HG03469 (cell line): ENCODE results near the gene SYCE3.

Experiments used
- ATAC-seq: cut with Tn5 transposase; IDR thresholded peaks from one replicate; pipeline ENCODE4 v1.9.1; 2021; ENCODE audit warnings: mild to moderate bottlenecking, moderate library complexity, moderate number of reproducible peaks; ENCODE audit not compliant: unreplicated experiment

The SYCE3 gene

DNA sequence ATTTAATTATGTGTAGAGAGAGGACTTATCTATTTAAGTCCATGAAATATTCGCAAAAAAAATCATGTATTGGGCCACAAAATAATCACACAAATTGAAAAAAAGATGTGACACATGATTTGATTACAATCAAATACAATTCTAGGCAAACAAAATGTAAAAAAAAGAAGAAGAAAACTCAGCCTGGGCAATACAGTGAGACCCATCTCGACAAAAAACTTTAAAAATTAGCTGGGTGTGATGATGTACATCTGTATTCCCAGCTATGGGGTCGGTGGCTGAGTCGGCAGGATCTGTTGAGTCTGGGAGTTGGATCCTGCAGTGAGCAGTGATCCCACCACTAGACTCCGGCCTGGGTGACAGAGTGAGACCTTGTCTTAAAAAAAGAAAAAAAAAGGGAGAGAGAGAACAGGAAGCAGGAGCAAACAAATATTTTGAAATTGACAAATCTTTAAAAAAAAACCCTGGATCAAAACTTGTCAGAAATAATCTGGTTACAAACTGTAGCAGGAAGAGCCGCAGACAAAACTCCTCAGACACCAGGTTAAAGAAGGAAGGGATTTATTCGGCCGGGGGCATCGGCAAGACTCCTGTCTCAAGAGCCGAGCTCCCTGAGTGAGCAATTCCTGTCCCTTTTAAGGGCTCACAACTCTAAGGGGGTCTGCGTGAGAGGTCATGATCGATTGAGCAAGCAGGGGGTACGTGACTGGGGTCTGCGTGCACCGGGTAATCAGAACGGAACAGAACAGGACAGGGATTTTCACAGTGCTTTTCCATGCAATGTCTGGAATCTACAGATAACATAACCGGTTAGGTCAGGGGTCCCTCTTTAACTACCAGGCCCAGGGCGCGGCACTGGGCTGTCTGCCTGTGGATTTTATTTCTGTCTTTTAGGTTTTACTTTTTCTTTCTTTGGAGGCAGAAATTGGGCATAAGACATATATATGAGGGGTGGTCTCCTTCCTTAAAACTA lies 29.6 kb downstream of the SYCE3 start:
- ATAC-seq: no peak

DNA sequence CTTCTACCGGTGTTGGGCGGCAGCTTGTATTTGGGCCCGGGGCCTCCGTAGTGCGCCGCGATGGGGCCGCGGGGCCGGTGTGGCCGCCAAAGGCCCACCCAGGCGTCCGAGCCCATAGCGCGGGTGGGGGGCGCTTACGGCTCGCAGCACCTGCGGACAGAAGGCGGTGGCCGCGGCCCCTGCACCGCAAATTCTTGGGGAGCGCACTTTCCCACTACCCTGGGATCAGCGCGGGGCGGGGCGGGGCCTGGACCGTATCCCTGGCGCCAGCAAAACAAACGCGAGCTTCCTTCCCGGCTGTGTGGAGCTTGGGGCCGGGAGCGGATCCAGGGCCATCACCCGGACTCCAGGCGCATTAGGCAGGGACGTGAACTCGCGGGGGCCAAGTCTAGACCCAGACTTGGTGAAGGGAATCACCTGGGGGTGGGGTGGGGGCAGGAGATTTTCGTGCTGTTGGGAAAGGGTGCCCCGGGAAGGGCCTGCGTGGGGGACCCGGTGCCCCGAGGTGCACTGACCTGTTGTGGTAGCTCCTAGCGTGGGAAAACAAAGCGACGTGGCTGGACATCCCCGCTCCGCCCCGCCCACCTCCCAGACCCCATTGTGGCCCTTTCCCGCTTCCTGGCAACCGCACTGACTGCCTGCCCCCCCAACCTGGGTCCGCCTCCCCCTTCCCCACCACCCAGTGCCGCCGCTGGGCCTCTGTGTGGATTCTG lies 30.6 kb downstream of the SYCE3 start:
- ATAC-seq: no peak

DNA sequence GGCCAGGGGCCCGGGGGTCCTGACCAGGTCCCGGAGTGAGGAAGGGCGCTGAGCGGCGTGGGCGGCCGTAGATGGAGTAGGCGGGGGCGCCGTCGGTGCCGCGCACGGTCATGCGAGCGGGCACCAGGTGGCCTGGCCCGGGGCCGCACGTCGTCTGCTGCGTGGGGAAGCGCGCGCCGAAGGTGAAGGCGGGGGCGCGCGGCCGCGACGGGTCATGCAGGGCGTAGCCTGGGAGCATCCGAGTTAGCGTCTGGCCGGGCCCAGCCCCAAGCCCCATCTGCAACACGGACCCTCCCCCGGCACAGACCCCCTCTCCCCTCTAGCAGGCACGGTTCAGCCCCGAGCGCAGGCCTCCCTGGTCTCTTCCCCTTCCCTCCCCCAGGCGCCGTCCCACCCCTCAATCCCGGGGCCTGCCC lies 31.2 kb downstream of the SYCE3 start:
- ATAC-seq: no peak

DNA sequence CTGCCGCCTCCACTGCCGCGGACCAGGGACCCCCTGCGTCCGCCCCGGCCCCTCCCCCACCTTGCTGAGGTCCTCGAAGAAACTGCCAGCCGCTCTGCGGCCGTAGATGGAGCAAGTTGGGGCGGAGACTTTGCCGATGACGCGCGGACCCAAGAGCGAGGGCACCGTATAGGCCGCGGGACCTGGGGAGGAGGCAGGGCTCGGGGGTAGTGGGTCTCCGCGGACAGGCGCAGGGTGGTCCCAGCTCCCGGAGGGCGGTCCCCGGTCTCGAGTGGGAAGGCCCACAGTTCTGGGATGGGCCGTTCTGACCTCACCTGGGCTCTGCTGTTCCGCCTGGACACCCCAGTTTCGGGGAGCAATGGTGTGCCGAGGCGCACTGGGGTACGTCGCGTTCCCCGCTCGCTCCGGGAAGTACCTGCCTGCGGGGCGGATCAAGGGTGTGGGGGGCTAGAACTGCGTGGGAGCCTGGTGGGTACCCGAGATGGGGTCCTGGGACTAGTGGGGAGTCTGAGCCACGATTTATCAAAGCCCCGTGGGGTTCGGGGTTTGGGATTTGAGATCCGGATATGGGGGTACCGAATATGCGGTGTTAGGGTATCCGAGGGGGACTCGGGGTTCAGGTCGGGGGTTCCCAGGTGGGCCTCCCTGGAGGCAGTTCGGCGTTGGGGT lies 31.7 kb downstream of the SYCE3 start:
- no peak for ATAC-seq

DNA sequence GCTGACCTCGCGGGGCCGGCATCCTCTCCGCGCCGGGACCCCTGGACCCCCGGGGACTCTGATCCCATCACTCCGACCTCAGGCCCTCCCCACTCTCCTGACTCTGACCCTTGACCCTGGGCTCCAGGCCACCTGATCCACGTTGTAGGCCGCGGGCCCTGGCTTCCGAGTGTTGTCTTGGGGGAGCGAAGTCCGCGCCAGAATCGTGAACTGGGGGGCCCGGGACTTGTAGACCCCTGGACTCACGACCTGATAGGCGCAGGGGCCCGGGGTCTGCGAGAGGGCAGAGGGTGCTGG lies 32.2 kb downstream of the SYCE3 start:
- ATAC-seq: no peak

DNA sequence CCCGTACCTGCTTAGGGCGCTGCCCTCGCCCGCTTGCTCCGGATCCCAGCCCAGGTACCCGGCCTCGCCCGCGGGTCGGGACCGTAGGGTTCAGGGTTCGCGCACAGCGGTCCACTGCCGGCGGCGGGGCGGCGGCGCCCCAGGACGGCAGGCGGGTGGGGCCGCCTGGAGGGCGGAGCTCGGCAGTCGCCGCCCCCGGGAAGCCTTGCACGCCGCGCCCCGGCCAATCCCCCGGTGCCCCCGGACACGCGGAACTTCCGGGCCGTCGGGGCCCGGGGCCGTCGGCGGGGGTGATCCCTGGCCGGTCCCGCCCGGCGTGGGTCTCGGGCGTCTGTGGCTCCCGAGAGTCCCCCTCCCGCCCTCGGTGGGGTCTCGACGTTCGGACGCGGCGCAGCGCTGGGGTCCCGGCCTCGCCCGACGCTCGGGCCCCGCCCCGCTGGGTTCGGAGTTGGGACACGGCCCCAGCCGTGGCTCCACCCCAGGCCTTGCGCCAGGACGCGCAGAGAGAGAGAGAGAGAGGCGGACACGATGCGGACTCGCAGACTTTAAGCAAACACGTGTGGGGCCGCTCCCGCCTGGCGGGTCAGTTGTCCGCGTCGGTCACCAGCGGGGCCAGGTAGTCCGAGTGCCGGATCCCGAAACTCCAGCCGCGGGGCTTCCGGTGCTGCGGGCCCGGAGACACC lies 32.7 kb downstream of the SYCE3 start, which contains the start of gene TYMP:
TYMP (minus strand) TSS at position 116 of the 683 bp plus-strand sequence. CDS start 303 bp downstream, outside the sequence.
- ATAC-seq: no peak

DNA sequence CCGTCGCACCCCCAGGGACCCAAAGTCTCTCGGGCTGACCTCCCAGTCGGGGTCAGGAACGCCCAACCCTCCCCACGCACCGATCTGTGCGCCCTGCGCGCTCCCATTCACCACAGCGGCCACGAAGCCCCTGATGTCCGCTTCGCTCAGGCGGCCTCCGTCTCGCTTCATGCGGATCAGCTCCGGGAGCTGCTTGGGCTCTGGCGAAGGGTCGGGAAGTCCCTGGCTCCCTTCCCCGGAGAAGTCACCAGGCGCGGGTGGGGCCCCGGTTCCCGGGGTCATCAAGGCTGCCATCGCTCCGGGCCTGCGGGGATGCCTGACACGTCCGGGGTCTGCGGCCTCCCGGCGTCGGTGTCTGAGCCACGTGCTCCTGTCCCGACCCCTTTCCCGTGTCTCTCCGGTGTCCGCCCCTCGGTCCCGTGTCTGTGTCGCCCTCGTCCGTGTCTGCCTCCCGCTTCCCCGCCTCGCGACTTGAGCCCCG lies 33.3 kb downstream of the SYCE3 start:
- no peak for ATAC-seq

DNA sequence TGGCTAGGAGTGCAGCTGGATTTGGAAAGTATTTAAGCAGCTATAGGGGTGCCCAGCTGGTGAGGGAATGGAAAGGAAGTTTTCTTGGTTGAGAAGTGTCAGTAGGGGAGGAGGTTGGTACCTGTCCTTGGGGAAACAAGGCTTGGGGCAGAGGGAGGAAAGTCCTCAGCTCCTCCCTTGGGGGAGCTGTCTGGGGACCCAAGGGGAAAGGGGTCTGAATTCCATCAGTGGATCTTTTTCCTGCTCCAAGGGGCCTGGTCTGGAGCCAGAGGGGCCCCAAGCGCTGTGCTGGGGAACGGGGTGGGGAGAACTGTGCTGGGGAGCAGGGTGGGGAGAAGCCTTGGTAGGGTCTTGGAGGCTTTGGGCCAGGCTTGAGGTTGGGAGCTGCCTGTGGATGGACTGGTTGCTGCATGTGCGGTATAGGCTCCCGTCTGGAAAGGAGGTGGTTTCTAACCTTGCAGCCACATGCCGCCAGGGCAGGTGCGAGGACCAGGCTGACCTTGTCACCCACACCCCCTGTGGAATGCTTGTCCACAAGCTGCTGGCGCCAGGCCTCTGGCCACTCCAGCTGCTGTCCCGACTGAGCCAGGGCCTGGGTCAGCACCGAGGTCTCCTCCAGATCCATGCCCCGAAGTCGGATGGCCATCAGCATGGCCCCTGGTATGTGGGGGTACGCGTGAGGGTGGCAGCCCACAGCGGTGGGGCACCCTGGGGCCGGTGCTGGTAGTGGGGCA lies 33.9 kb downstream of the SYCE3 start:
- no peak for ATAC-seq

DNA sequence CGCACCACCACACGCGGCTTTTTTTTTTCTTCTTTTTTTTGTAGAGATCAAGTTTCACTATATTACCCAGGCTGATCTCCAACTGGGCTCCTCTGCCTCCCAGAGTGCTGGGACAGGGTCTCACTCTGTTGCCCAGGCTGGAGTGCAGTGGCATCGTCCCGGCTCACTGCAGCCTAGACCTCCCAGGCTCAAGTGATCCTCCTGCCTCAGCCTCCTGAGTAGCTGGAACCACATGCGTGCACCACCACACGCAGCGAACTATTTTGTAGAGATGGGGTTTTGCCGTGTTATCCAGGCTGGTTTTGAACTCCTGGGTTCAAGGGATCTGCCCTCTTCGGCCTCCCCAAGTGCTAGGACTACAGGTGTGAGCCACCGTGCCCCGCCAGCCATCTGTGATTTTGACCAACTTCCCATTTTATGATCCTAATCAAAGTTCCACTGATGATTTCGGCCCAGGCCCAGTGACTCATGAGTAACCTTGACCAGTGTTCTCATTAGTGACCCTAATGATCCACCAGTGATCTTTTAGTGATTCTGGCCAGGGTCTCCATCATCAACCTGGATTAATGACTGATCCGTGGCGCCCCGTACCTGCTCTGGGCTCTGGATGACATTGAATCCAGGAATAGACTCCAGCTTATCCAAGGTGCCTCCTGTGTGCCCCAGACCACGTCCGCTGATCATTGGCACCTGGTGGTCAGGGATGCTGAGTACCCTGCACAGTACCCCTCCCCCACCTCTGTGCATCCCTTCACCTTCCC lies 34.6 kb downstream of the SYCE3 start:
- no peak for ATAC-seq

DNA sequence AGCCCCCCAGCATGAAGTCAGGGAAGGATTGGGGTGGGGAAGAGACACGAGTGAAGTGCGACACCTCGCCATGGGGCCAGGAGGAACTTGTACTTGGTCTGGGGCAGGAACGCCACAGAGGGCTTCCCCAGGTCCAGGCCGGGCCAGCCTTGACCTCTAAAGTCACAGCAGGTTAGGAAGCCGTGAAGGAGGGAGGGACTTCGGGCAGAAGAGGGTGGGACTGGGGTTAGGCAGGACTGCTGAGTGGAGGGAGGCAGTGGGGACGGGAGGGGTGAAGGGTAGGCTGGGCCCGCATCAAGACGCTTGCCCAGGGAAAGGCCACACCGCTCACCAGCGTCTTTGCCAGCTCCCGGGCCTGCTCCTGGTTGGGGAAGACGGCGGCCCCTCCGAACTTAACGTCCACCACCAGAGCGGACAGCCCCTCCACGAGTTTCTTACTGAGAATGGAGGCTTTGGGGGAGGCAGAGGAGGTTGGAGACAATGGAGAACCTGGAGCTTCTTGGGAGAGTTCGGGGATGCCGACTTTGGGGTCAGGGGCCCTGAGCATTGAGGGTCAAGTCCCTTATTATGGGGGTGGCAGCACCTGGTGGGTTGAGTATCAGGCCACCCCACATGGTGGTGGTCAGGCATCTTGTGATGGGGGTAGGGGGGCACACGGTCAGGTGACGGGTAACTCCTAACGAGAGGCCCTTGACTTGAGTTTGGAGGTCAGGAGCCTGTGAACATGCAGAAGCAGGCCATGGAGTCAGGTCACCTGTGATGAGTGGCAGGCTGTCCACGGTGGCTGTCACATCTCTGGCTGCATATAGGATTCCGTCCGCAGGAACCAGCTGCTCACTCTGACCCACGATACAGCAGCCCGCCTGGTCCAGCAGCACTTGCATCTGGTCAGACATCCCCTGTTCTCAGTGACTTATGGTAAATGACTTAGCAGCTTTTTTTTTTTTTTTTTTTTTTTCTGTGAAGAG lies 35.6 kb downstream of the SYCE3 start:
- no peak for ATAC-seq

DNA sequence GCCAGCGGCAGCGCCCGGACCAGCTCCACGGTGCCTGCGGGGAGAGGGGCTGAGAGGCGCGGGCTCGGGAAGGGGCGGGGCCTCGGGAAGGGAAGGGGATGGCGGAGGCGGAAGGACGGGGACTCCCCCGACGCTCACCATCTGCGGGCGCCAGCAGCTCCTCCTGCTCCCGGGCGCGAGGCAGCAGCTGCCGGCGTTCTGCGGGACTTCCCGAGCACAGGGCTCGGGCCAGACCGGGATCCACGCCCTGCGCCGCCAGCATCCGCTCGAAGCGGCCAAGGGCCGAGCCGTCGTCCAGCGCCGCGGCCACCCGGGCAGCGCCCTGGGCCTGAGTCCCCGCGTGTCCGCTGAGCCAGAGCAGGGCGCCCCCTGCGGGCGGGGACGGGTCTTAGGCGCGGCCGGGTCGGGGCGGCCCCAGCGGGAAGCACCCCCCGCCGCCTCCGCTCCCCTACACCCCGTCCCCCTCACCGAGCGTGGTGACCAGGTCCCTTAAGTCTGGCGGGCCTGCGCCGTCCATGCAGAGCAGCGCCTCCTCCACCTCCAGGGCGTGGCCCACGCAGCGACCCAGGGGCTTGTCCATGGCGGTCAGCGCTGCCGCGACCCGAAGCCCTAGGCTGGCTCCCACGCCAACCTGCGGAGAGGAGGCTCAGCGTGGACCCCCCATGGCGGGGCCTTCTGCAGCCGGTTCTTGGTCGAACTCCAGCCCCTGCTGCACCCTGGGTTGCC lies 36.4 kb downstream of the SYCE3 start:
- no peak for ATAC-seq

DNA sequence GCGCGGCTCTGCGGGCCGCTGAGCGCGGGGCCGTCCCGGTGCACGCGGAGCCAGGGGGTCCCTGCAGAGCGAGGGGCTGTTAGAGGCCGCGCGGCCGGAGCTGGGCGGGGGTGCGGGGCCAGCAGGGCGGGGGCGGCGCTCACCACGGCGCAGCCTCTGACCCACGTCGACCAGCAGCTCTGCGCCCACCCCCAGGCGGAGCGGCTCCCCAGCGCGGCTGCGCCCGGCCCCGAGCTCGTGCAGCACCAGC lies 36.9 kb downstream of the SYCE3 start:
- ATAC-seq: no peak

DNA sequence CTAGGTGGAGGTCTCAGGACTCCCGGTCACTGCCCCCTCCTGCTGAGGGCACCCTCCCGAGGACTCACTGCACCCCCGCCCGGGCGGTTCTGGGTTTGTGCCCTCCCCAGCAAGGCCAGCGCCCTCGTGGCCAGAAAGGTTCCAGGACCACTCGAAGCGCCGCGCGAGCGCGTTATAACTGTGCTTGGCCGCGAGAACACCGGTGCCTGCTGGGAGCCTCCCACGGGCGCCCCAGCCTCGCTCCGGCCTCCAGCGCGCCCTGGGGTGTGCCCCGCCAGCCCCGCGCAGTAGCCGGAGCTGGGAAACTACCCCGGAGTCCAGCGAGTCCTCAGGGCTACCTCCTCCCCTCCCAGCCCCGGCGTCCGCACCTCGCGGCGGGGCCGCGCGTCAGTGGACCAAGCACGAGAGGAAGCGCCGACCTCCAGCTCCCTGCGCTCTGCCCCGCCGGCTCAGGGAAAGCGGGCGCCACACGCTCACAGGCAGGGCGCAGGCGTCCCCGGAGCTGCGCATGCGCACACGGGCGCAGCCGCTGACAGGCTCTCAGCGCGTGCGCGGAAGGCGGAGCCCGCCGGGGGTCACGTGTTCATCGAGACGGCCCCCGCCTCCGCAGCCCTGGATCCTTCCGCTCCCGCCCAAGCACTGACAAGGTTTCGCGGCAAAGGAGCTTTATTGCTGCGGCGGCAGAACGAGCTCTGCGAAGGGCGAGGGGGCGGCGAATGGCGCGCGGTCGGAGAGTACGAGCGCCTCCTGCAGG lies 37.4 kb downstream of the SYCE3 start, which contains the start of gene SCO2:
SCO2 (minus strand) TSS at position 495 of the 754 bp plus-strand sequence. CDS start 1,187 bp downstream, outside the sequence.
- ATAC-seq: peak; percentile 30

DNA sequence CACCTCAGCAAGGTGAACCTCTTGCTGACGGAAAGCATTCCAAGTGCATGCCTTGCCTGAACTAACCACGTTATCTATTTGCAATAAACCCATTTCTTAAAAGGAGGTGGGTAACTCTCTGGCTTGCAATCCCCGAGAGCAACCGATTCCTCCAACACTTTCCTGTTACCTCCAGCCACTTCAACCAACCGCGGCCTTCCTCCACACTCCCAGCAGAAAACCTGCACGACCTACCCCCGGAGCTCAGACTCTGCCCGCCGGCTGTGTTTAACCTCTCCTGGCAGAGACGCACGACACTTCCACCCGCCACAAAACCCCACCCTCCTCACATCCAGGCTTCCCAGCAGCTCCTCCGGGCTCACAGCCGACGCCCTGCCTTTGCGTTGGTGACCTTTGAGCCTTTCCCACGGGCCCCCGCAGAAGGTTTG lies 38.0 kb downstream of the SYCE3 start:
- ATAC-seq: no peak

DNA sequence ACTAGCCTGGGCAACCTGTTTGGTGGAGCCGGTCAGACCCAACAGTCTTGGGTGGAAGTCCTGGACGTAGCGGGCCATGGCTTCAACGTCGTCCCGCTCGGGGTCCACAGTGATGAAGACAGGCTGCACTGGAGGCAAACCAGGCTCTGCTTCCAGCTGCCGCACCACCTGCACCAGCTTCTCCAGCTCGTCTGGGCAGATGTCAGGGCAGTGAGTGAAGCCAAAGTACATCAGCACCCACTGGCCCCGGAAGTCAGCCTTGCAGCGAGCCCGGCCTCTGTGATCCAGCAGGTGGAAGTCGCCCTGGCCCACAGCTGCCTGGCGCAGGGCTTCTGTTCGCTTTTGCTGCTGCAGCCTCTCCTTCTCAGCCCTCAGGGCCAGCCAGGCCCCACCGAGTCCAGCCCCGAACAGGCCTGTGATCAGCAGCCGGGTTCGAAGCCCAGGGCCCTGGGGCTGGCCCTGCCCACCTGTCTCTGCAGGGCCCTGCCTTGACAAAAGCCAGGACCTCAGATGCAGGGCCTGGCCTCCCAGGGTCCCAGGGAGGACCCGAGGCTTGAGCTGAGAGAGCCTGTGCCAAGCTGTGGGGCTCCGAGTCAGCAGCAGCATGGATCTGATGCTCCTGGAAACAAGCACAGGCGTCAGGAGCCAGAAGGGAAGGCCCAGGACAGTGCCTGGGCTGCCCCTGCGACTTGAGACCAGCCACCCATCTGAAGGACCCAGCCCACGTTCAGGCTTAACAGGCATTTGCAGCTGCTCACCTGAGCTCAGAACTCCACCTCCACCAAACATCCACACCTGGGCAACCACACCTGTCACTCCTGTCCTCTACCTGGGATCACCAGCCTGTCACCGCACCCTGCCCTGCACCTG lies 38.7 kb downstream of the SYCE3 start:
- no peak for ATAC-seq

DNA sequence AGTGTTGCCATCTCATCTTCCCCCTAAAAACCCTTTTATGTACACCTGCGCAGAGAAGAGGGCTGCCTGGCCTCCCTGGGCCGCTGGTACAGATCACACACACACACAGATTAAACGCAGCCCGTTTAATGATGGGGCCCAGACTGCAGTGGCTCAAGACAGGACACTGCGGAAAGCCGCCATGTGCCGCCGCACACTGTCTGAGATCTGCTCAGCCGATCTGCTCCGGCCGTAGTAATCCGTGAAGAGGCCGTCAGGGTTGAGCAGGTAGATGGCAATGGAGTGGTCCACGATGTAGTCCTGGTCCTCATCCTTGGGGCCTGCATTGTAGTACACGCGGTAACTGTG lies 39.3 kb downstream of the SYCE3 start:
- ATAC-seq: no peak
